ENCODE results near the gene PDE3A. TPM values are rescaled to one million over a fixed set of nuclear protein-coding genes. Genes with fewer than 3 reads are reported as not detected.

Gene PDE3A
- polyA plus RNA-seq, 6 donors from 2014 or later: 0.12 TPM; not detected in 5

DNA sequence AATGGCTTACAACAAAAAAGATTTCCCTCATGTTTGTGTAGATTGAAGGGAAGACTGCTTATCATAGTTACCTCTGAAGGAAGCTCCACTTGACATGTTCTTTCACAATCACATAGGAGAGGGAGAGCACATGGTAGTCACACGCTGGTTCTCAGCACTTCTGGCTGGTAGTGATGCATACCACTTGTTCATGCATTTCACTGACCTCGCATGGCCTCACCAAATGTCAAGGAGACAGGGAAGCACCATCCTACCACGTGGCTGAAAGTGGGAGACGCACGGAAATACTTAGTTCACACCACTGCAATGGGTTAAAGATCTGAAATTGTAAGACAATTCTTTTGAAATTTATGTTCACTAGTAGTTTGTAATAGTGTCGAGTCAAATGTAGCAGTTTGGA, 74.0 kb downstream of the PDE3A start:
- H3K9me3 Mint-ChIP-seq: peaks cover 0 to 4% (median 0%) of the 10 kb centered on the region in 7 donors
- no peak for ATAC-seq (ENCODE audit: low read depth in 2 of 2)
- DNase-seq: no peak
- no peak overlapping the region for H3K27ac Mint-ChIP-seq
- no peak overlapping the region for H3K4me3 Mint-ChIP-seq
- H3K4me1 Mint-ChIP-seq: no peaks in the 10 kb centered on the region
- no peaks in the 10 kb centered on the region for H3K27me3 Mint-ChIP-seq
- H3K36me3 Mint-ChIP-seq: no peaks in the 10 kb centered on the region

GRCh38 chr12:20443255-20443654, 74.9 kb downstream of the PDE3A start:
- Mint-ChIP-seq H3K4me3 (no peak overlapping the region), H3K9me3 (peaks cover 0 to 6% (median 0%) of the 10 kb centered on the region in 7 donors), H3K4me1 (no peaks in the 10 kb centered on the region), H3K27me3 (no peaks in the 10 kb centered on the region), H3K27ac (no peak overlapping the region), H3K36me3 (no peaks in the 10 kb centered on the region)
- ATAC-seq (ENCODE audit: low read depth in 2 of 2) (no peak), DNase-seq (no peak)

DNA sequence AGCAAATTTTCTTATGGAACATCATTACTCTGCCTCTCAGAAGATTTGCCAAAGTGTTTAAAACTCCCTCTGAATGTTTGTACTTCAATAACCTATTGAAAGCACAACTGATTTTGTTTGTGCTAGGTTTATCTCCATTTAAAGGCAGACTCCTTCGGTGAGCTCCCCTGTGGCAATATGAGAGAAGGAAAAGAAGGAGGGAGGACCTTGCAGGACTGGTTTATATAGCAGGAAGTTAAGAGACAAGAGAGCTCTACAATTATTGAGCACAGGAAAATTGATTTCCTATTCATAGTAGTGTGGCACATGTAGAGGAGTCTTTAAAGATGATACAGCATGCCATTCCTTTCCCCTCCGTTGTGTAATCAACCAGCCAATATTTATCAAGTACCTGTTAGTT, 75.5 kb downstream of the PDE3A start:
- Mint-ChIP-seq H3K27me3 (no peaks in the 10 kb centered on the region), H3K4me3 (no peak overlapping the region), H3K27ac (no peak overlapping the region), H3K9me3 (peaks cover 0 to 6% (median 0%) of the 10 kb centered on the region in 7 donors), H3K4me1 (no peaks in the 10 kb centered on the region), H3K36me3 (no peaks in the 10 kb centered on the region)
- ATAC-seq (ENCODE audit: low read depth in 2 of 2): no peak
- no peak for DNase-seq

DNA sequence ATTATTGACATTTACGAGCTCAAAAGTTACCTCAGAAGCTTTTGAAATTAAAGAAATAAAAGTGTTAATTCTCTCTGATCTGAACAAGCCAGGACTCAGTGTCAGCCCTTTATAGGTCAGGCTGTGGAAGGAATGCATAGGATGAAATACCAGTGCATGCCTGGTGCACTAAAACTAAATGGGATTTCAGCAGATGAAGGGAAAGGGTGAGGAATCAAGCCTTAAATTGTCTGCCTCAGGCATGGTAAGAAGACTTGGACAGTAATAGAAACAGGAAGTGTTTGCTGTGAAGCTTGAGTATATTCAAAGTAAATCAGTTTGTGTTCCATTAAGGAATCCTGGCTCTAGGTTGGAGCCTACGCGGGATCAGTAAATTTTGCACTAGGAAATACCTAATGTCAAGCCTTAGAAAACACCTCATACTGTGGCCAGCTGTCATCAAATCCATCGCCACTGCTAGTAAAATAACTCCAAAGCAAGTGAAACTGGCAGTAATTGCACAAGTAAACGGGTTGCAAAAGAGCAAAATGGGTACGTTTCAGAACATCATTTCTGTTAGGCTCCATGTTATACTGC, 76.3 kb downstream of the PDE3A start:
- H3K4me3 Mint-ChIP-seq: no peak overlapping the region
- DNase-seq: no peak
- H3K27ac Mint-ChIP-seq: no peak overlapping the region
- ATAC-seq (ENCODE audit: low read depth in 2 of 2): no peak
- H3K4me1 Mint-ChIP-seq: no peaks in the 10 kb centered on the region
- peaks cover 0 to 6% (median 0%) of the 10 kb centered on the region in 7 donors for H3K9me3 Mint-ChIP-seq
- no peaks in the 10 kb centered on the region for H3K27me3 Mint-ChIP-seq
- H3K36me3 Mint-ChIP-seq: no peaks in the 10 kb centered on the region

- Mint-ChIP-seq H3K27ac (no peak overlapping the region), H3K4me1 (no peaks in the 10 kb centered on the region), H3K27me3 (no peaks in the 10 kb centered on the region), H3K9me3 (peaks cover 0 to 6% (median 0%) of the 10 kb centered on the region in 7 donors), H3K4me3 (no peak overlapping the region), H3K36me3 (no peaks in the 10 kb centered on the region)
- ATAC-seq (ENCODE audit: low read depth in 2 of 2) (no peak), DNase-seq (no peak)
Measured at GRCh38 chr12:20445687-20446086, 77.3 kb downstream of the PDE3A start.

- H3K27ac Mint-ChIP-seq: no peak overlapping the region
- H3K9me3 Mint-ChIP-seq: peaks cover 0 to 6% (median 0%) of the 10 kb centered on the region in 7 donors
- no peak overlapping the region for H3K4me3 Mint-ChIP-seq
- no peaks in the 10 kb centered on the region for H3K4me1 Mint-ChIP-seq
- H3K36me3 Mint-ChIP-seq: no peaks in the 10 kb centered on the region
- no peaks in the 10 kb centered on the region for H3K27me3 Mint-ChIP-seq
- ATAC-seq (ENCODE audit: low read depth in 2 of 2) (no peak), DNase-seq (no peak)
Measured at GRCh38 chr12:20446836-20447235, 78.5 kb downstream of the PDE3A start.

GRCh38 chr12:20448781-20449180, 80.4 kb downstream of the PDE3A start:
- no peak overlapping the region for H3K27ac Mint-ChIP-seq

GRCh38 chr12:20450591-20451180, 82.3 kb downstream of the PDE3A start:
- ATAC-seq (ENCODE audit: low read depth in 2 of 2): no peak
- no peak overlapping the region for H3K27ac Mint-ChIP-seq
- no peaks in the 10 kb centered on the region for H3K36me3 Mint-ChIP-seq
- H3K9me3 Mint-ChIP-seq: peaks cover 0 to 4% (median 3%) of the 10 kb centered on the region in 7 donors
- H3K4me3 Mint-ChIP-seq: no peak overlapping the region
- DNase-seq: no peak
- H3K4me1 Mint-ChIP-seq: no peaks in the 10 kb centered on the region
- peaks cover 0 to 7% (median 0%) of the 10 kb centered on the region in 3 donors for H3K27me3 Mint-ChIP-seq

More at GRCh38 chr12:20448781-20449180, 80.4 kb downstream of the PDE3A start:
- peaks cover 0 to 3% (median 0%) of the 10 kb centered on the region in 3 donors for H3K27me3 Mint-ChIP-seq
- no peaks in the 10 kb centered on the region for H3K36me3 Mint-ChIP-seq
- H3K4me3 Mint-ChIP-seq: no peak overlapping the region
- DNase-seq (no peak), ATAC-seq (ENCODE audit: low read depth in 2 of 2) (no peak)
- peaks cover 0 to 4% (median 0%) of the 10 kb centered on the region in 7 donors for H3K9me3 Mint-ChIP-seq
- H3K4me1 Mint-ChIP-seq: no peaks in the 10 kb centered on the region

- no peak overlapping the region for H3K4me3 Mint-ChIP-seq
- DNase-seq (no peak), ATAC-seq (ENCODE audit: low read depth in 2 of 2) (no peak)
- H3K9me3 Mint-ChIP-seq: peaks cover 0 to 4% (median 3%) of the 10 kb centered on the region in 7 donors
- no peaks in the 10 kb centered on the region for H3K4me1 Mint-ChIP-seq
- H3K27ac Mint-ChIP-seq: no peak overlapping the region
- H3K27me3 Mint-ChIP-seq: peaks cover 0 to 7% (median 0%) of the 10 kb centered on the region in 3 donors
- no peaks in the 10 kb centered on the region for H3K36me3 Mint-ChIP-seq
Measured at GRCh38 chr12:20451761-20452160, 83.4 kb downstream of the PDE3A start.

DNA sequence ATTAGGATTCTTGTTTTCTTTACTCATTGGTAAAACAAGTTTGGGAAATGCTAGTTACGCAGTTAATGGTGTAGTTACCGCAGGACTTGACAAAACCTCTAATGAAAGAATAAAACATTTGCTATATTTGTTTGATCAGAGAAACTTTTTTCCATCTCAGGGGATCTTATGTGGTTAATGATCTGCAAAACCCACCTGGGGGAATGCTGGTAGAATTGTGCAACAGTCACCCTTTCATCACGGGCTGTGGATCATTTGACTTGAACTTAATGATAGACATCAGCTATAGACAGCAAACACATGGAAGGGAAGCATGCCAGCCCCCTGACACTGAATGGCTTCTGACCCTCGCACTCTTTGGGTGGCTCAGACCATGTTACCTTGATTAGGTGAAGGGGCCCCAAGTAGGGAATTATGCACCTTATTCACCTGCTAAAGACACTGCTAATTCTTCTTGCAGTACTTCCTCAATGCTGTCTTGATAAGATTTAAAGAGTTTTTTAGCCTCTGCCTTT, 84.2 kb downstream of the PDE3A start:
- Mint-ChIP-seq H3K27ac (no peak overlapping the region), H3K4me3 (no peak overlapping the region), H3K36me3 (no peaks in the 10 kb centered on the region), H3K27me3 (peaks cover 0 to 7% (median 0%) of the 10 kb centered on the region in 3 donors), H3K9me3 (peaks cover 0 to 4% (median 3%) of the 10 kb centered on the region in 7 donors), H3K4me1 (no peaks in the 10 kb centered on the region)
- no peak for DNase-seq
- no peak for ATAC-seq (ENCODE audit: low read depth in 2 of 2)

GRCh38 chr12:20453756-20454310, 85.5 kb downstream of the PDE3A start:
- peaks cover 0 to 7% (median 0%) of the 10 kb centered on the region in 3 donors for H3K27me3 Mint-ChIP-seq
- ATAC-seq (ENCODE audit: low read depth in 2 of 2): no peak
- peaks cover 0 to 4% (median 0%) of the 10 kb centered on the region in 7 donors for H3K9me3 Mint-ChIP-seq
- no peaks in the 10 kb centered on the region for H3K36me3 Mint-ChIP-seq
- H3K27ac Mint-ChIP-seq: no peak overlapping the region
- no peak overlapping the region for H3K4me3 Mint-ChIP-seq
- H3K4me1 Mint-ChIP-seq: no peaks in the 10 kb centered on the region
- DNase-seq: no peak

- ATAC-seq (ENCODE audit: low read depth in 2 of 2): no peak
- Mint-ChIP-seq H3K4me3 (no peak overlapping the region), H3K9me3 (peaks cover 0 to 4% (median 0%) of the 10 kb centered on the region in 7 donors), H3K27ac (no peak overlapping the region), H3K36me3 (no peaks in the 10 kb centered on the region), H3K27me3 (peaks cover 0 to 7% (median 0%) of the 10 kb centered on the region in 3 donors), H3K4me1 (no peaks in the 10 kb centered on the region)
- DNase-seq: no peak
Measured at GRCh38 chr12:20455001-20455706, 86.8 kb downstream of the PDE3A start.

DNA sequence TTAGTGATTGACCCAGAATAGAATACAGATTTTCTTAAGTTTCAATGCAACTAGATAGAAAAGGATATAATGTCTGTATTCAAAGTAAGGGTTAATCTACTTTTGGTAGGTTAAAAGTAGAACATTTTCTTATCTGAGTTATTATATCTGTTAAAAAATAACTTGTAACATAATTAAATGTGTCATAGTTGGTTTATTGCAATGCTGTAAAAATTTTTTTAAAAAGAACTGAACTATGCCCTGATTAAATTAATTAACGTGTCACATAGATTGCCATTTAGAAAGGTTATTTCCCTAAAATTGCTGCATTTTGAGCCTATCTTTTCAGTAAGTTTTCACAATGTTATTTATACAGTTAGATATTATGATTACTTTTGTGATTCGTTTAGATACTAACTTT, 89.2 kb downstream of the PDE3A start:
- Mint-ChIP-seq H3K36me3 (no peaks in the 10 kb centered on the region), H3K27ac (no peak overlapping the region), H3K9me3 (peaks cover 0 to 4% (median 0%) of the 10 kb centered on the region in 7 donors), H3K4me1 (no peaks in the 10 kb centered on the region), H3K4me3 (no peak overlapping the region), H3K27me3 (peaks cover 0 to 7% (median 0%) of the 10 kb centered on the region in 3 donors)
- no peak for ATAC-seq (ENCODE audit: low read depth in 2 of 2)
- DNase-seq: no peak
